NCI-H446 (cell line): Measurements from ENCODE around the gene IL21R.
"Not testable (repeated sequence)": the region's sequence is repeated elsewhere in the genome, so short reads cannot be mapped to it uniquely, and the experiment has no call there.

Experiments
- DNase-seq, 2 experiments: peaks; one replicate each; lab custom pipeline; 2025; lab: John Stamatoyannopoulos, UW

IL21R gene

DNA sequence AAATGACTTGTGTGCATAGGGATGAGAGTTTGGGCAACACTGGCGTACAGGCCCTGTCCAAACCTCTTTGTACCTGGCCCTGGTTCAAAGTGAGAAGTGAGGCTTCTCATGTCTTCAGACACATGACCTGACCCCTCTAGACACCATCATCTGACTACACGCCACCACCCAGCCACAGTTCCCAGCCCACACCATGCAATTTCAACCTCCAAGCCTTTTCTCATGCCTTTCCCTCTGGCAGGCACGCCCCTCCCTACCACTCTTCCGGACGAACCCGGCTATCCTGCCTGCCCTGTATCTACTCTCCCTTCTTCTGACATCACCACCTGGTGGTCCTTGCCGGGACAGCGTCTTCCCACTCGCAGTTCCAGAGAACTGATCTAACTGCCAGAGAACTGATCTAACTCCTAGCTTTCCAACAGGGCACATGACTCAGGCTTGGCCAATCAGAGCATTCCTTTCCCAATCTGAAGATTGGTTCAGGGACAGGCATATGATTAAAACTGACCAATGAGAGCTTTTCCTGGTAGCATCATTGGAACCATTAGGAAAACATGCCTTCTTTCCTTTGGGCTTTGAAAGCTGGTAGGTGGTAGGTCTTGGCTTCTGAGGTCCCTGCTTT lies 27.1 kb upstream of the IL21R start:
- DNase-seq: peak; percentile 30 to 77

DNA sequence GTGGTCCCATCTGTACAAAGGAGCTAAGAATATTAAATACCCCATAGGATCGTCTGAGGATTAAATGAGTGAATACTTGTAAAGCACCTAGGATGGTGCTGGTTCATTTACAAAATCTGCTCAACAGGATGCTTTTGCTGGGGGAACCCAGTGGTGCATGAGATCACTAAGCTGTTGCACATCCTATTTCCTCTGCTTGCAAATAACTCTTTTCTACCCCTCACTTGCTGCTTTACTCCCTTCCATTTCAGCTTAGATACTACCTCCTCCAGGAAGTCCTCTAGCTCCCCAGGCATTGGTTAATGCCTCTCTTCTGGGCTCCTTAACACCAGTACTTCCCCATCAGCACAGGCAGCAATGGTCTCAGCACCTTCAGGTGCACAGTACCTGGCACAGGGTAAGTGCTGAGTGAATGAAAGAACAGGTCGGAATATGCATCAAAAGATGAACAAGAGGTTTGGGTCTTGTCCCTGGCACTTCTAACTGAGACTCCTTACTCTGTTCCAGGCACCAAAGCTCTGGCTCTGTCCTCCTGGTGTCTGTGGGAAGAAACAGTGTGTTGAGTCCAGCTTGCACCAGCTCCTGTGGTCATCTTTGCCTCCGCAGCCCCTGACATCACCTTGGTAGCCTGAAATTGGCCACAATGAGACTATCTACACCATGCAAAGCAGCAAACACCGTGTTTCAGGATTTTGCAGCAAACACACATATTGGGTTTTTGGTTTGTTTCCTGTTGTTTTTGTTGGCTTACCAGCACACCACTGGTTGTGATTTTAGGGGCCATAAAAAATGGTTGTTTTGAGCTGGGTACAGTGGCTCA lies 24.1 kb upstream of the IL21R start:
- no peak for DNase-seq

DNA sequence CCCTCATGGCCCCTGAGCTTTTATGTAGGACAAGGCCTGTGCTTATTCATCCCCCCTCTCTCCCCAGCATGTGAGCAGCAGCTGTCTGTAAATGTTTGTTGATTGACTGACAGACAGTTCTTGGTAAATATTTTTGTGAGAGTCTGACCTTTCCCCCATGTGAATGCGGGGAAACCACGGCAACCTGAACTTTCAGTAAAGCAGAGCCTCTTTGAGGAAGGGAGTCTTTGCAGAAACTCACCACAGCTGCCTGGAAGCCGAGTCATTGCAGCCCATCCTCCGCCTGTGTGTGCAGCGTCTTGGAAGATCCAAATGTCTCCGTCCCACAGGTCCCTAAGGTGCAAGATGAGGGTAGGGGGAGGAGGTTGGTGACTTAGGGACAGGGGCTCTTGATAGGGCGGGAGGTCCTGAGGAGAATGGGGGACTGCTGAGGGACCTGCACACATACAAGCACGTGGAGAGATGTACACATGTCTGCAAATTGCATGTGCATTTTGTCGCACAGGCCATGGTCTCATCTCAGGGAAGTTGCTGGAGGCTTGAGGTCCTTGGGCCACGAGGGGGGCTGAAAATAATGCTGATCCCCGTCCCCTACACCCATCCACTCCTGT lies 23.0 kb upstream of the IL21R start:
- DNase-seq: no peak

DNA sequence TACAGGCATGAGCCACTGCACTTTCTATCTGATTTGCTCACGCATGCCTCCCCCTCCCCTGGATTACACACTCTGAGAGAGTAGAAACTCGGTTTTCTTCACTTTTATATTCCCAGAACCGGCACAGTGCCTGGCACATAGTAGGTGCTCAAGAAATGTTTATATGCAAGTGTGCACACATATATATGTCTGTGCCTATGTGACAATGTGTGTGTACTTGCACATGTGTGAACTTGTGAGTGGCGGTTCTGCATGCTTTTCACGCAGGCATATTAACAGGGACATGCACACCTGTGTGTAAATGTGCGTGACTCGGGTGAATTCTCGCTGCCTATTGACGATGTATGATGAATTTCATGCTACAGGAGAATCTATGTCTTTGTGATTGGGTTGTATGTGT lies 22.1 kb upstream of the IL21R start:
- DNase-seq: no peak

DNA sequence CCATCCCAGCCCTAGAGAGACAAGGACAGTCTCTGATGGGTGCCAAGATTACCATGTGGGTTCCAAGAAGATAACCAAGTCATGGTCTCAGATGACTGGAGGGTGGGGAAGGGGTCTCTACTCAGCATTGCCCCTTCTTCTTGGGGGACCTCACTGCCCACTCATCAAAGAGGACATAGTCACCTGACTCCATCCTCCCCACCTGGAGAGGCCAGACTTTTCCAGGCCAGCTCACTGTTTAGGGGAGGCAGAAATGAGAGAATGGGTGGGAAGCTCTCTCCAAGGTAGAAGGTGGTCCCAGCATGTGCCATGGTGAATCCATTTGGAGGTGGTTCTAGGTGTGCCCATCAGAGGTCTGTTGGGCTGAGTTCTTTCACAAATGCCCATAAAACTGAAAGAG lies 20.7 kb upstream of the IL21R start:
- DNase-seq: no peak

DNA sequence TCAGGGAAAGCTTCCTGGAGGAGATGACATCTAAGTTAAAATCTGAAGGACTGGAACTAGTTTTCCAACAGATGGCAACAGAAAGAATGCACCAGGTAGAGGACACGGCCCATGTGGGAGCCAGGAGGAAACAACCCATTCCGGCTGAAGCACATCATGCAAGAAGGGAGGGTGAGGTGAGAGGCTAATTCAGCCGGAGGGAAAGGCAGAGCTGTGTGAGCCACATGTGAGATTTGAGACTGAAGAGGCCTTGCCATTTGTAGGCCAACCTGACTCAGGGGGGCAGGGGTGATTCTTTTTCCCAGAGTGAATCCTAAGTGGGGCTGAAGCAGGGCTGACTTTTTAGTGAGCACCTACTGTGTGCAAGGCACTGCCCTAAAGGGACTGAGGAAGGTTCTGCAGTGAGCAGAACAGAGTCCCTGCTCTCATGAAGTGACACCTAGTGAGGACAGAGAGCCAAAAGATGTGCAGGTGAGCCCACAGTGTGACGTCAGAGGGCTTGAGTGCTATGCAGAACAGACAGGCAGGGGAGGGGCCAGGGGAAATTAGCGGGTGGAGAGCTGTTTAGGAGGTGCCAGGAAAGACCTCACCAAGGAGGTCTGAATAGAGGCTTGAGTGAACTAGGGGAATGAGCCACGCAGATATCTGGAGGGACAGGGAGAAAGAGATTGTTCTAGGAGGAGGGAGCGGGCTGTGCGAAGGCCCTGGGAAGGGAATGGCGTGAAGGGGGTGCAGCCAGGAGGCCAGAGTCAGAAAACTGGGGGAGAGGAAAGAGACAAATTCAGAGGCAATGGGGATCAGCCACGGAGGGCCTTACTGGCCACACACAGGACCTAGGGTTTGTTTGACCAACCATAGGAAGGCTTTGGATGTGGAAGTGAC lies 19.8 kb upstream of the IL21R start:
- DNase-seq: no peak

DNA sequence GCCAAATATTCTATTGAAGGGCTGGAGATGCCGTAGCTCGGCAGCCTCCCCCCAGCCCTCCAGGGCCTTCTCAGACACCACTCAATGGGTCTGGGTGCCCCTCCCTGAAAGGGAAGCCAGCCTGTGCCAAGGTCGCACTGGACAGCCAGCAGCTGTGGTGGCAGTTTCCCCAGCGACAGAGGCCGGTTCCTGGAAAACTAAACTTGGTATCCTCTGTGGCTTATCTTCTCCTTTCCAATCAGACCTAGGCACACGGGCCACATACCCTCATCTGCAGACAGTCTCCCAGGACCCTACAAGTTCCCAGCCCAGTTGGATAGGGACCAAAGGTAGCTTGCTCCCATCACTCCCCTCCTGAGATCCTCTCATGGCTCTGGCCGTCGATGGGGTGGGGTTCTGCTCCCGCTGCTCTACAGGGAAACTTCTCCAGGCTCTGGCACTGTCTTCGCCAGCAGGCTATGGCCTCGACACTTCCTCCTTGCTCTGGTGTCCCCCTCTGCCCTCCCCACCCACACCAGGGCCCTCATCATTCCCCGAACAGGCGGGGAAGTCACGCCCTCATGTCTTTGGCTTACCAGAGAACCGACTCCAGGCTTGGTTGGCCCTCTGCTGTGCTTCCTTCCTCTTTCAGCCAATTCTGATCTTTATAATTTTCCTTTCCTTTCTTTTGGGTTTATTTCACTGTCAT lies 18.3 kb upstream of the IL21R start:
- DNase-seq: no peak

DNA sequence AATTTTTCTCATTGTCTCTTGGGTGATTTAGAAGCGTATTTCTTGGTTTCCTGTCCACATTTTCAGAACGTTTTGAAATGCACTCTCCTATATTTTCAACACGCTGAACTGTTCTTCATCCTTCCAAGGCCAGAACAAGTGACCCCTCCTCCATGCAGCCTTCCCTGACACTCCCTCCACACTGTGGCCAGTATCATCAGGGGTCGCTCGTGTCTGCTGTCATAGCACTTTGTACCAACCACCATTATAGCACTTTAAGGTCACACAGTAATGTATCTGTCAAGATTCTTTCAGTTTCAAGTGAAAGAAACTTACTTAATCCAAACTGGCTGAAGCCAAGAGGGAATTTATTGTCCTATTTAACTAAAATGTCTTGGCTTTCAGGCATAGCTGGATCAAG lies 17.5 kb upstream of the IL21R start:
- no peak for DNase-seq

DNA sequence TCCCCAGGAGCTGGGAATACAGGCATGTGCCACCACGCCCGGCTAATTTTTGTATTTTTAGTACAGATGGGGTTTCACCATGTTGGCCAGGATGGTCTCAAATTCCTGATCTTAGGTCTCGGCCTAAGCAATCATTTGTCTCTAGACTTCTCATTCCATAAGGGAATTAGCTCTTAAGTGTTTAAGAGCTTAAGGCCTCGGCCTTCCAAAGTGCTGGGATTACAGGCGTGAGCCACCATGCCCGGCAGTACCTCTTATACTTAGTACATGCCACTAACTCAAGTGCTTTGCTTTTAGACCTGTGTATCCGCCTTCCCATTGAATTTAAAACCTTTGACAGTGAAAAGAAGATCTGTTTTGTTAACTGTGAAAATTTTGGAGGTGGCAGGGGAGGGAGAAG lies 16.6 kb upstream of the IL21R start:
- no peak for DNase-seq

DNA sequence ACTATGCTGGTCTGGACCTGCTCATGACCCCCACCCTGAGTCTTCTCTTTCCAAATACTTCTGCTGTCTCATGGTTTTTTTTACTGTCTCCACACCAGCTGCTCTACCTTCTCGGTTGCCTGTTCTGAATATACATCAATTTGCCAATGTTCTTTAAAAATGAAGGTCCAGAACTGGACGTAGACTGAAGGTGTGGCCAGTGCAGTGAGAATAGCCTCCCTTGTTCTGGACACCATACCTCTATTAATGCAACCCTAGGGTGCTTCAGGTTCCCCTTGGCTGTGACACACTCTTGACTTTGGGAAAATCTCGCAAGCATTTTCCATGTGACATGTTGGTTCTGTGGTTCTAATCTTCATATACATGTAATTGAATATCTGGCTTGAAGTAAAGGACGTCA lies 15.3 kb upstream of the IL21R start:
- no peak for DNase-seq

DNA sequence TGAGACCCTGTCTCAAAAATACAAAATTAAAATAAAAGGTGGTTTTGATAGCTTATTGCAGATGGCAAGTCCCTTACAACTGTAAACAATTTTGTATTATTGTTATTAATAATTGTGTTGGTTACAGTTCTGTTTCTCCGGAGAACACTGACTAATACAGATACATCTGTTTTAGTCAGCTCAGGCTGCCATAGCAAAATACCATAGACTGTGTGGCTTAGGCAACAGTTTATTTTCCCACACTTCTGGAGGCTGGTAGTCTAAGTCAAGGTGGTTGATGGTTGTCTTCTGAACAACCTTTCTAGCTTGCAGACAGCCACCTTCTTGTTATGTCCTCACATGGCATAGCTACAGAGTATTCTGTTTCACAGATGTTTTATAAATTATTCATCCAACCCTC lies 14.2 kb upstream of the IL21R start:
- no peak for DNase-seq

DNA sequence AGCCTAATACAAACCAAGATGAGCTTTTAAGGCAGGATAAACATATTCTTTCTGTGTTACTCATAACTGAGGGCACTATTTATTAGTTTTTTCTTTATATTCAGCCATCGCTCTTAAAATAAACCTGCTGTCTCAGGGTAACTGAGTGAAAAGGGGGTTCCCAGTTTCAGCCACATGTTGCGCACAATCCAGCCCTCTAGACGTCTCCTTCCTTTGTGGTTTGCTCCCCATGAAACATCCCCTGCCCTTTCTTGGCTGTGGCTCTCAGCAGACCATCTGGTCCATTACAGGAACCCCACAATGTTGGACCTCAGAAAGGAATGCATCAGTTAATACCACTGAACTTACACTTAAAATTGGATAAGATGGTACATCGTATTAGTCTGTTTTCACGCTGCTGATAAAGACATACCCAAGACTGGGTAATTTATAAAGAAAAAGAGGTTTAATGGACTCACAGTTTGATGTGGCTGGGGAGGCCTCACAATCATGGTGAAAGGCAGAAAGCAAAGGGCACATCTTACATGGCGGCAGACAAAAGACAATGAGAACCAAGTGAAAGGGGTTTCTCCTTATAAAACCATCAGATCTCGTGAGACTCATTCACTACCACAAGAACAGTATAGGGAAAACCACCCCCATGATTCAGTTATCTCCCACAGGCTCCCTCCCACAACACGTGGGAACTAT lies 12.6 kb upstream of the IL21R start:
- no peak for DNase-seq

DNA sequence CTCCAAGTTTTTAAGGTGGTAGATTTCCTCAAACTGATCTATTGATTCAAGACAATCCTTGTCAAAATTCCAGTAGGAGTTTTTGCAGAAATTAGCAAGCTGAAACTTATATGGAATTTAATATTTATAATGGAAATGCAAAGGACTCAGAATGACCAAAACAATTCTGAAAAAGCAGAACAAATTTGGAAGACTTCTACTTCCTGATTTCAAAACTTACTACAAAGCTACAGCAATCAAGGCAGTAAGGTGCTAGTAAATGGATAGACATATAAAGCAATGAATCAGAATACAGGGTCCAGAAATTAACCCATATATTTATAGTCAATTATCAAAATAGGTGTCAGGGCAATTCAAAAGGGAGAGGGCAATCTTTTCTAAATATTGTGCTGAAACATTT lies 11.8 kb upstream of the IL21R start:
- DNase-seq: no peak

DNA sequence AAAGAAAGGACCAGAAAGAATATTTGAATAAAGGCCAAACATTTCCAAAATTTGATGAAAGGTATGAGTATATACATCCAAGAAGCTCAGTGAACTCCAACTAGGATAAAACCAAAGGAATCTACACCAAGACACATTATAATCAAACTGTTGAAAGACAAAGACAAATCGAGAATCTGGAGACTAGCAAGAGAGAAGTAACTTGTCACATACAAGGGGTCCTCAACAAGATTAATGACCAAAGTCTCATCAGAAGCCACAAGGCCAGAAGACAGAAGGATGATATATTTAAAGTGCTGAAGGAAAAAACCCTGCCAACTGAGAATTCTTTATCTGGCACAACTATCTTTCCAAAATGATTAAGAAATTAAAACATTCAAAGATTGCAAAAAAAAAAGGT lies 9.3 kb upstream of the IL21R start:
- DNase-seq: no peak

DNA sequence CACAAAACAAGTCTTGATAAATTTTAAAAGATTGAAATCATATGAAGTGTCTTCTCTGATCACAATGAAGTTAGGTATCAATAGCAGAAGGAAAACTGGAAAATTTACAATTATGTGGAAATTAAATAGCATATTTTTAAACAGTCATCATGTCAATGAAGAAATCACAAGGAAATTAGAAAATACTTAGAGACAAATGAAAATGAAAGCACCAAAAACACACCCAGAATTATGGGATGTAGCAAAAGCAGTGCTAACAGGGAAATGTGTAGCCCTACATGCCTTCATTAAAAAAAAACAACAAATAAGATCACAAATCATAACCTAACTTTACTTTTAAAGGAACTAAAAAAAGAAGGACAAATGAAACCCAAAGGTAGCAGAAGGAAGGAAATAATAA lies 7.5 kb upstream of the IL21R start:
- DNase-seq: no peak

DNA sequence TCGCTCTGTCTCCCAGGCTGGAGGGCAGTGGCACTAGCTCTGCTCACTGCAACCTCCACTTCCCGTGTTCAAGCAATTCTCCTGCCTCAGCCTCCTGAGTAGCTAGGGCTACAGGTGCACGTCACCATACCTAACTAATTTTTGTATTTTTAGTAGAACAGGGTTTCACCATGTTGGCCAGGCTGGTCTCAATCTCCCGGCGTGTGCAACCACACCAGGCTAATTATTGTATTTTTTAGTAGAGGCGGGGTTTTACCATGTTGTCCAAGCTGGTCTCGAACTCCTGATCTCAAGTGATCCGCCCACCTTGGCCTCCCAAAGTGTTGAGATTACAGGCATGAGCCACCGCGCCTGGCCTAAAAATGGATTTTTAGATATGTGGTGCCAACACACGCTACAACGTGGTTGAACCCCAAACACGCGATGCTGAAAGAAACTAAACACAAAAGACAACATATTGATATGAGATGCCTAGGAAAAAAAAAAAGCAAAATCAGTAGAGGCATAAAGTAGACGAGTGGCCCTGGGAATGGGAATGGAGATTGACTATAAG lies 3.6 kb upstream of the IL21R start:
- DNase-seq: not testable (repeated sequence)

DNA sequence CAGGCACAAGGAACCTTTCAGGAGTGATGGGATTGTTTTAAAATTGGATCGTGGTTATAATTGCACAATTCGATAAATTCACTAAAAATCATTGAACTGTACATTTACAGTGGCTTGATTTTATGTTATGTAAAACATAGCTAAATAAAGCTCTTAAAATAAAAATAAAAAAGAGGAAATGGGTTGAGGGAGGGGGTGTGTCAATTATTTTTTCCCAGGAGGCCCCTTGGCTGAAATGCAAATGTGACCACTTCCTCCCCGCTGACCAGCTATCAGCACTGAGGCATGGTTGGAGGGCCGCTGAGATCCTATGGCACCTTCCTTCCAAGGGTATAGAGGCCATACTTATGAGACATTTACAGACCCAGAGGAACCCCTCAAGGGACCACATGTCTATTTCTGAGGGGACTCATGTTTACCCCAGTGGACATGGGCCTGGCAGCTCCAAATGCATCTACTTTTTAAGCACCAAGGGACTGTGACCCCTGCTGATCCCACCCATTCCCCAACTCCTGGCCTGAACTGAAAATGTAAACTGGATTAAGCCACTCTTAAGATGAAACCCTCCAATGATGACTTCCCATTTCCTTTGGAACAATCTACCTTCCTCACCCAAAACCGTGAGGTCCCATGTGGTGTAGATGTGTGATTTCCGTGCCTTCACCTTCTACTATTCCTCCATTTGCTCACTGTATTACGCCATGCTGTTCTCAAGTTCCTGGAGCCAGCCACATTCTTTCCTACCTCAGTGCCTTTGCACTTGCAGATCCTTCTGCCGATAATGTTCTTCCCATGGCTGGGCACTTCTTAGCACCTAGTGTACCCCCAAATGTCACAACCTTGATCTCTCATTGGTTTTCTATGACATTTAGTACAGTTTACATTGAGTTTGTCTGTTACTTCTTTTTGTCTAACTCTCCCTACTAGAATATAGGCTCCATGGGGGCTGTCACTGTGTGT lies 2.8 kb upstream of the IL21R start:
- DNase-seq: no peak

DNA sequence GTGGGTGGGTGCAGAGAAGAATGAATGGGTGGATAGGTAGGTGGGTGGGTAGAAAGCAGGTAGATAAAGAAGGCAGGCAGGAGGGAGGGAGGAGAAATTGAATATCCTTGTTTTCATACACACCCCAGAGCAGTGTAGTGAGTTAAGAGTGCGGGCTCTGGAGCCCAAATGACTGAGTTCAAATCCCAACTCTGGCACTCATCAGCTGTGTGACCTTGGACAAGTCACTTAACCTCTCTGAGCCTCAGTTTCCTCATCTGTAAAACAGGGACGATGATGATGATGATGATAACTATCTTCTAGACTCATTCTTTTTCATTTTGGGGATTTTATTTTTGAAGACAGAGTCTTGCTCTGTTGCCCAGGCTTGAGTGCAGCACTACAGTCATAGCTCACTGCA lies 2.0 kb upstream of the IL21R start:
- DNase-seq: no peak

DNA sequence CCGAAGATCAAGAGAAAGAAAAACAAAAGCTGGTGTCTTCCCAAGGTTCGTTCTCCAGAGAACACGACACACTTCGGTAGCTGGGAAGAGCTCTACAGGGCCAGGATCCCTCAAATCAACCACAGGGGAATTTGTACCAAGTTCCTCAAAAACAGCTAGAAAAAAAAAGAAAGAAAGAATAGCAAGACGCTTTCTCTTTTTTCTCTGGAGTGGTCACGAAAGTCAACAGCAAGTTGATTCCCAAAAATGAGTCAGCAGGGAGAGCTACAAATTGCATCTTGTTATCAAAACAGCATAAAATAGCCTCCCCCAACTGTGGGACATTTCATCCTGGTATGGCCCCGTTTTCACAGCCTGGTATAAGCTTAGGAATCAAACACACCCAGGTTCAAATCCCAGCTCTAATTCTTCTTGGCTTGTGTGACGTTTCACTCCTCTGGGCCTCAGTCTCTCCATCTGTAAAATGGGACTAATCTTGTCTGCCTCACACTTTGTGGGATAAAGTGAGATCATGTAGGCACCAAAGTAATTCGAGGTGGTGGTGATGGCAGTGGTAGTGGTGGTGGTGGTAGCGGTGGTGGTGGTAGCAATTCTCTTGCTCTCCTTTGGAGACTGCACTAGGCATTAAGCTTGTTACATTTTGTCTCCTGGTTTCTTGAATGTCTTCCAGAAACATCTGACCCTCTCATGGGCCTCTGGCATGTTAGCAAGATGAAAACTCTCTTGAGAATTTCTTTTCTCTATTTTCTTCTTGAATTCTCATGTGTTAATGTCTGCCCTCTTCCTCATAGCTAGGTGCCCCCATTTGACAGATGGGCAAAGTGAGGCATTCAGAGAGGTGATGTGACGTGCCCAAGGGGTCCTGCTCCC lies 988 bp upstream of the IL21R start:
- no peak for DNase-seq
